GM19467 (cell line): ENCODE results near the gene MAPK11.

Experiments used
- ATAC-seq: cut with Tn5 transposase; IDR thresholded peaks from one replicate; pipeline ENCODE4 v1.9.1; 2021; ENCODE audit warnings: mild to moderate bottlenecking, moderate library complexity; ENCODE audit not compliant: unreplicated experiment

The MAPK11 gene

GRCh38 chr22:50227579-50228215 is 42.5 kb downstream of the MAPK11 start:
- no peak for ATAC-seq

- no peak for ATAC-seq
Observed at GRCh38 chr22:50226875-50227165, 43.4 kb downstream of the MAPK11 start.

GRCh38 chr22:50226063-50226874 is 43.9 kb downstream of the MAPK11 start:
- no peak for ATAC-seq

- ATAC-seq: no peak
Observed at GRCh38 chr22:50225200-50225969, 44.8 kb downstream of the MAPK11 start.

GRCh38 chr22:50224071-50224470 is 46.1 kb downstream of the MAPK11 start:
- no peak for ATAC-seq

GRCh38 chr22:50222508-50222907 is 47.7 kb downstream of the MAPK11 start:
- ATAC-seq: no peak

GRCh38 chr22:50221410-50222300 is 48.5 kb downstream of the MAPK11 start:
- ATAC-seq: no peak

- ATAC-seq: no peak
Observed at GRCh38 chr22:50220603-50221409, 49.4 kb downstream of the MAPK11 start.

GRCh38 chr22:50219800-50220602 is 50.2 kb downstream of the MAPK11 start:
- ATAC-seq: no peak

GRCh38 chr22:50218996-50219727 is 51.0 kb downstream of the MAPK11 start:
- ATAC-seq: no peak

- ATAC-seq: no peak
Observed at GRCh38 chr22:50218153-50218995, 51.8 kb downstream of the MAPK11 start.

GRCh38 chr22:50217543-50218152 is 52.5 kb downstream of the MAPK11 start:
- no peak for ATAC-seq

- ATAC-seq: no peak
Observed at GRCh38 chr22:50216684-50217520, 53.3 kb downstream of the MAPK11 start.

- no peak for ATAC-seq
Observed at GRCh38 chr22:50216055-50216683, 54.0 kb downstream of the MAPK11 start.

GRCh38 chr22:50215297-50216054 is 54.7 kb downstream of the MAPK11 start:
- no peak for ATAC-seq
